Activated CD4-positive, CD25-positive, alpha-beta regulatory T cell treated with anti-CD3 and anti-CD28 coated beads, Interleukin-2, amount 50 U/mL, for 72 hours (primary cell): ENCODE measurements around the gene TPH1.

Experiments used
- DNase-seq: peaks from one replicate; pipeline ENCODE4 v3.0.0; 2021

The TPH1 gene

DNA sequence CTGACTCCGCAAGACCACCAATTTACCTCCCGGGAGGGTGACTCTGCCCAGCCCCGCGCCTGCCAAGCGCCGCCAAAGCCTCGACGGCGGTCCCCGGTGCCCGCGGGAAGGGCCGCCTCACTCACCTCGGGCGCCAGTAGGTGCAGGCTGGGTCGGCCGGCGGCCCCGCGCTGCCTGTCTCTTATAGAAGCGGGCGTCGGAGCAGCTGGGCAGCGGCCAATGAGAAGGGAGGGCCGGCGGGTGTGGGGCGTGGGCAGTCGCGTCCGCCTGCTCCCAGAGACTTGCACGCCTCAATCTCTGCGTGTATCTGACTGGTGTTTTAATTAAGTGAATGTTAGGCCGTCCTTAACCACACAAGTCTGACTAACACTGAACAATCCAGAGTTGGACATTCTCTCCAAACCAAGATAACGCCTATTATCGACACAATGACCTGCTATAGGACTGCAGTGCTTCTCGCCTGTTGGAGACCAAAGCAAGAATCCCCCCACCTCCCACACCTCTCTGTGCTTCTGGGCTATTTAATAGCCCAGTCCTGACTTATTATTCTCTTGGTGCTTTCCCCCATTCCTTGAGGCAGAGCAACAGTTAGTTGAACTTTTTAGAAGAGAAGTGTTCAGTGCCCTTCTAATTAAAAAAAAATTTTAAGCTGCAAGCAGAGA lies at the start of gene TPH1:
Gene TPH1, minus strand, starts transcription at position 154 of the 662 bp plus-strand sequence. CDS start 5,507 bp downstream, outside the sequence.
- no peak for DNase-seq

DNA sequence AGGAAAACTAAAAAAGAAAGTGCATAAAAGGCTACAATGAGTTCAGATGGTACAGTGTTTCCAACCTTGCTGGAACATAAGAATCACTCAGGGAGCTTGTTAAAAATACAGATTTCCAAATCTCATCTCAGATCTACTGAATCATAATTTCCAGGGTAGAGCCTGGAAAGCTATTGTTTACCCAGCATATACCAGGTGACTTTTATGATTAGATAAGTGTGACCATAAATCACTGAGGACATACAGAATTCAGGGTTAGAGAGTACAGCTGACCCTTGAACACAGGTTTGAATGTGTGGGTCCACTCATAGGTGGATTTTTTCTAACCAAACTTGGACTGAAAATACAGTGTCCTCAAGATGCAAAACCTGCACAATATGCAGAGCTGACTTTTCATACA lies 47.9 kb upstream of the TPH1 start:
- no peak for DNase-seq

DNA sequence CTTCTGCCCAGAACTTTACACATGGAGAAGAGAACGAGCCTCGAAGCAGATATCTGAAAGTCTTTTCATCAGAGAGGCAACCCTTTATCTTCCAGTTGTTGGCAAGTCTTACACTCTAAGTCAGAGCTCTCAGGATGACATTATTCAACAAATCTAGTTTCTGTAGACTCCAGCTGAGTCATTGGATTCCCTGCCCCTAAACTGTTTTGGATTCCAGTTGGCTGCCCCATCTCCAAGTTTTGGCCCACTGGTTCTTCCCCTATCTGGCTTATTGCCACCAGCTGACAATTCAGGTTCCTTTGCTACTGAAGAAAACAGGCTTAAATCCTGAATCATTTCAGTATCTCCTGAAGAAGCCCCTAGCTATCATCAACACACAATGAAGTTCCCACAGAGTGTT lies 45.7 kb upstream of the TPH1 start:
- DNase-seq: no peak

DNA sequence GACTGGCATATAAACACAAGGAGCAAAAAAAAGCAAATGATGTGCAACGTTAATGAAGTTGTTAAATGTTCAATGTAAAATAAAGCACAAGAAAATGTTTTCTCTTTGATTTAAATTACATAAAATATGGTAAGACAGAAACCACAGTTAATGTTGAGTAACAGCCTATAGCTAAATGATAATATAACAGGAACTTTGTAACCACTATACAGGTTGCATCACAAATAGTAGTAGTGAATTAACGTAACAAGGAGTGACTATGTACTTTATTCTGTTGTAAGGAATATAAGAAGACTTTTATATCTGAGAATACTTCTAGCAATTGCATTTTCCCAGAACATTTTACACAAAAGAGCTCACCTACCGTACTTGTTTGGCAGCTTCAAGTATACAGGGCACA lies 42.9 kb upstream of the TPH1 start:
- no peak for DNase-seq

DNA sequence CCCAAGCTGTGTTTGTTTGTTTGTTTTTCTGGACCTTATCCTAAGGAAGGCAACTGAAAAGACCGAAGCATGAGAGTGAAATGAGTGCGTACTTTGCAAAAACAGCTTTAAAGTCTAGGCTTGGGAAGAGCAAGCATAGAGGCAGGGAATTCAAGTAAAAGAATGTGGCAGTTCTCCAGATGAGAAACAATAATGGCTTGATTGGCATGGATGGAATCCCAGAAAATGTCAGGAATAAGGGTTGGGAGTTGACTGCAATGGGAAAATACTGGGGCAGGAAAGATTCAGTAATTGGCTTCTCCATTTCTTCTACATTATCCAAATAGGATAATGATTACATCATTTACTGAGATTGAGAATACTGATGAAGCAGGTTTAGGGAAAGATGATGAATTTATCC lies 42.3 kb upstream of the TPH1 start:
- no peak for DNase-seq

DNA sequence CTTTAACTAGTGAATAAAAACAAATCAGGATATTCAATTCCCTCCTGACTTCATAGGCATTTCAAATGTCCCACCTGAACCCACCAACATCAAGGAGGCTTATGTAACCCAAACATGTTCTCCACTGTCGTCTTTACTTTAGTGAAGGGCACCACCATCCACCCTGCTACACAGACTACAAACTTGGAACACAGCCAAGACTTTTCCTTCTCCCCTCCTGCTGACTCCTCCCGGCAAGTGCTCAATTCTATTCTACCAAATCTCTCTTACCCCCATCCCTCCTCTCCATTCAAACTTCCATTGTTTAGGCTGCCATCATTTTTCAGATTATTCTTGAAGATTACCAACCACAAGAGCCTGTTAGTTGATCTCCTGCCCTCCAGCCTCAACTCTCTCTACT lies 35.5 kb upstream of the TPH1 start:
- DNase-seq: no peak

DNA sequence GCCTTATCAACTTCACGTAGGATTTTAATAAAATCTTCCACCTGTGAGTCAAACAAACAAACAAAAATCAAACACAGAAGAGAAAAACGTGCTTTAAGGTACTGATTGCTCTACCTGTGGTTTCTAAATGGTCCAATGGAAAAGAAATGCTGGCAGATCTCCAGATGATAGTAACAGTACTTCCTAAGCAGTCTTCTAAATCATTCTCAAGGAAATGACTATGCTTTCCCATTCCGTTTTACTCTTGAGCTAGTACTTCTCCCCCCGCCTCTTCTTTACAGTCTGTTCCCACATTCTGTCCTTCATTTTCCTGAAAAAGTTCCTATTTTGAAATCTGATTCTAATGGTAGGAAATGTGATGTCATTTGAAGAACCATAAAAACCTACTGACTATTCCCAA lies 34.4 kb upstream of the TPH1 start:
- DNase-seq: no peak

DNA sequence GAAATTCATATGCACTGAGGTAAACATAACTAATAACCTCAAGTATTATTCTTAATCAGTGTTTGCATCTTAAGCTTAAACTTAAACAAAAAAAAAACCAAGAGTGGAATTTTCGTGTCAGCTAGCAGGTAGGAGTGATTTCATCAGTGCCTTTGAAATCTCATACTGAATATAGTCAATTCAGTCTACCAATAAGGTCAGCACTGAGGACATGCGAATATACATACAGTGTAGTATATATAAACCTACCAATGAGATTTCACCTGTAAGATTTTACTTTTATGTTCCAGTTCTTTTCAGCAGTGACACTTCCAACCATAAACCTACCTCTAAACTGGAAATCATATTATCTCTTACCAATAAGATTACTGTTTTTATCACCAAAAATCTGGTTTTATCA lies 32.8 kb upstream of the TPH1 start:
- no peak for DNase-seq

DNA sequence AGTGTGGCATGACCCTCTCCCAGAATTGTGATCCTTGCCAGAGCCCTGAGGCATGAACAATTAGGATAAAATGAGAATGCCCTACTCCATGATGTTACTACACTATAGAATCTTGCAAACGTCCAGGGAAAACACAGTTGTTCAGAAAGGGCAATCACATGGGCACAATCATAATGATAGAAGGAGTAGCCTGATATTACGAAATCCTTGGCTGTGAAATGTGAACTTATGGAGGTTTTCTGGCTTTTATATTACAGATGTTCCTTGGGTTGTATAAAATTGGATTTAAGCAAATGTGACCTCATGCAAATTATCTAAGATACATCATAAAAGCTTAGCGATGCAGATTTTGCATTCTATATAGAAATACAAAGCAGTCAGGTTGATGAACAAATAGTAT lies 29.4 kb upstream of the TPH1 start:
- DNase-seq: no peak

DNA sequence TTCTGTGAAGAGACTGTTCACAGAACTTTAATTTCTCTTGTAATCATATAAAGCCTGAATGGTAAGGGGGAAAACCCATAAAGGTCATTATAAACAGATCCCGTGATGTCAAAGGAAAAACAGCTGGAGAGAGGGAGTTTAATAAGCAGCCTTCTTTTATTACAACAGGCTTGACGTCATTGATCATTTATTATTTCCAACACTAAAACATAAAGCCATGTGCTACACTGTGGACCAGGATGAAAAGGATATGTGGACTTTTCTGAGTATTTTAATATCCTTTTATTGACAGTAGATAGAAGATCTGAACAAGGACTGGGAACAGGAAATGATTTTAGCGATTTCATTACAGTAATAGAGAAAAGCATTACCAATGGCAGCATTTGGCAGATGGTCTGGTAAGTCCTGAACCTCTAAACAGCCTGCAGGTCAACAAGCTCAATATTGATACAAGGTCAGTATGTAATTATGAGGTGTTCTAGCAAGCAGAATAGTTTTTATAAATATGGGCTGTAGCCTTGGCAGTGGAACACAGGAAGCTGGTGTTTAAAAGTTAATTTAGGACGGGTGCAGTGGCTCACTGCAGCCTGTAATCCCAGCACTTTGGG lies 25.1 kb upstream of the TPH1 start:
- no peak for DNase-seq

DNA sequence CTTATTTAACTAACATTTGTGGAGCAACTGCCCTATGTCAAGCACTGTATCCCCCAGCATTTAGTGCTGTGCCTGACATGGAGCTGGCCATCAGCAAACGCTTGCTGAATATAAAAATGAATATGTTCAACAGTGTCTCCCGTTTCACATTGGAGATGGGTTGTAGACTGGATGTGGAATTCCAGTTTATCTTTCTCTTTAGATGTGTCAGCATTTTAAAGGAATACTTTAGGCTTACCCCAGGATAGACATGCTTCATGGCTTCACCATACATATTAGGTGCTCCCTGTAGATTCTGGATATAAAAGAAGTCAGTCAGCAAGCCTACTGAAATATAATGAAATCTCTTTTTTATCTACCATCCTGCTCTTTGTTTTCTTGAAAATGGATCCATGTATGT lies 21.3 kb upstream of the TPH1 start:
- DNase-seq: no peak

DNA sequence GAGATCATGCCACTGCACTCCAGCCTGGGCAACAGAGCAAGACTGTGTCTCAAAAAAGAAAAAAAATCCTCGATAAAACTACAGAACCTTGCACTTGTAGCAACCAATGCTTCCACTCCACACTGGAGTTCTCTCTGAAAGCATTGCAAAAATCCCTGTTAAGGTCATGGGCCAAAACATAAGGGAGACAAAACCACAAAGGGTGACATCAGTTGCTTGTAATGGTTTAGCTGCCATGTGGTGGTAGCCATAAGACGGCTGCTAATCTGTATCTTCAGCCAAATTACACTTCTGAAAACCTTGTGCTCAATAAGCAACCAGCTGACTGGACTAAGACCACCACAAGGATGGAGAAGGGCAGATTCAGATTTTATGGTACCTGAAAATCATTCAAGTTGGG lies 20.6 kb upstream of the TPH1 start:
- DNase-seq: no peak

DNA sequence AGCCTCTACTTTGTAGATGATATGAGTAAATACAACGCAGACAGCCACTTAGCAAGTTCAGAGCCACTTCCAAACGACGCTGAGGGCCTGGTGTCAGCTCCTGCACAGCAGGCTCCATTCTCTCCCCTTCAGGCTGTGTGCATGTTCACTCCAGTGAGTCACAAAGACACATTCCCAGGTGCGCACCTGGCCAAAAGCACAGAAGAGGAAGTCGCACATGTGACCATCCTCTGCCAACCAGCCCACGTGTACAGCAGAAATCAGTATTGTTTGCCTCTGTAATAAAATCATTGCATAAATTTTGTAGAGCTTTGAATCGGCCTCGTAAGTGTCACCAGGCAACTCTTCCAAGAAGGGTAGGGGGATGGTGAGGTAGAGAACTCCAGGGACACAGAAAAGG lies 19.5 kb upstream of the TPH1 start:
- DNase-seq: no peak

DNA sequence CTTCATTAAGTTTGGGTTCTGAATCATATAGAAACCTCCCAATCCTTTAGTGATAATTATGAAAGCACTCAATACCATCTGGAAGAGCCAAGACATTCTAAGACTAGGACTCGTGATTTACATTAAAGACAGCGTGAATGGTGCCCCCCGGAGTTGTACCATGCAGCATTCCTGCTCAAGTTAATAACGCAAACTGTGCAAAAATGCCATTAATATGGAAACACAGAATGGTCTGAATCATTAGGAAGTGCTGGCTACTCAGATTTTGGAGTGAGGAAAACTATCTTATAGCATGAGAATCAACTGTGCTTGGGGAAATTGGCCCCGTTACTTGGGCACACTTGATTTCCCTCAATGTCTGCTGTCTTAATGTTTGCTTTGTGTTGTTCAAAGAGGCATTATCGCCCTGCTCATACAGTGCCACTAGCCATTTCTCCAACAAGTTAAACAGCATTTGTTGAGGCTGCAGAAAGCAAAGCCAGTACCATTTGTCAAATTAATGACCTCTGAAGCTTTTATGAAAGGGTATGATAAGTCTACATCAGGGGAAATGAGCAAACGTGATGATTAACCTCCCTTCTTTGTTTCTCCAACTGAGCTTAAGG lies 18.5 kb upstream of the TPH1 start:
- no peak for DNase-seq

DNA sequence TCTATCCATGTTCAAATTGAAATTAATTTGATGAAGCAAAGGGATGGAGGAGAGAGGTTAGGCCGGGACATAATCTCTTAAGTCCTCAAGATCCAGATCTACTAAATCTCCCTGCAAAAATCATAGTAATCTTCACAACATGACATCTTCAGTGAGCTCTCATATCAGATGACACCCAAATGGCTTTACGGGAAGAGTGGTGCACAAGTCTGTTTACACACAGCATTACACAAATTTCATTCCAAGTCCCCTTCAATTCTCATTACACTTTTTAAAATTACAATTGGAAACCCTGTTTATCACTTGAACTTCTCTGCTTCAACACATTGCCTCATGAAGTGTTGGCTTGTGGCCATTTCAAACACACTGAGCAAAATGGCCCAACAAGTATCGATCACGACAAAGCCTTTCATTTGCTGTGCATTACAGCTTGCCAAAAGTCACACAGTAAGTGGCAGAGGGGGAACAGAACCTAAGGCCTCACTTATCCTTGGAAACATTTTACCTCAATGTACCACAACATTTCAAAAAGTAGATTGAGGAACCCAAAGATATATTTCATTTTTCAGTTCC lies 17.9 kb upstream of the TPH1 start:
- no peak for DNase-seq

DNA sequence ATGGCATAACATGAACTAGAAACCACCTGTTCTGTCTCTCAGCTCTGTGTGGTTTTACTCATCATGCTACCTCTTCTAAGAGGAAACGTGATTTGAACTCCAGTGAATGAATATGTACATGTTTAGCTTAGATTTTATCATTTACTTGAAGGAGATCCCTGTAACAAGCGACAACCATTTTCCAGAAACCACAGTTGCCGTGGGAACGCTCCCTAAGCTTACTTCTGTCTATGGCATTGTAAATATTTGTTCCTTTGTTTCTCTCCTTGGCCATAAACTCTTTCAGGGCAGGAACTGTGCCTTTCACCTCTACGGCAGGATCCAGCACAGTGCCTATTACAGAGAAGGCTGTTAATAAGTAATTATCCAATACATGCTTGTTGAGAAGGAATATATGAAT lies 17.1 kb upstream of the TPH1 start:
- no peak for DNase-seq

DNA sequence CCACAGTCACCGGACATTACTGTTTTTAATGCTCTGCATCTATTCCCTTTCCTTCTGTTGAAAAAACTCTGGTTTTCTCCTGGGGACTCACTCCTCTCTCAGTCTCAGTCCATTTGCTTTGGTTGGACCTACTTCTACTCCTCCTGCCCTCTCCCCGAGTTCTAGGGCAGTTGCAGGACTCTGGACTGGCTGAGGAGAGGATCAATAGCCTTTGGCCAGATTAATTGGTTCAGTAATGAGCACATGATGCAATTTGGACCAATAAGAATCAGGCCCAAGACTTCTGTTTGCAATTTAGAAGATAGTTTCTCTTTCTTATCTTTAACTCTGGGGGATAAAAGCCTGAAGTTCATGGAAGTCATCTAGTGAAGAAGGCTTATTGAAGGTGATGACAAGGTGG lies 15.3 kb upstream of the TPH1 start:
- DNase-seq: no peak

DNA sequence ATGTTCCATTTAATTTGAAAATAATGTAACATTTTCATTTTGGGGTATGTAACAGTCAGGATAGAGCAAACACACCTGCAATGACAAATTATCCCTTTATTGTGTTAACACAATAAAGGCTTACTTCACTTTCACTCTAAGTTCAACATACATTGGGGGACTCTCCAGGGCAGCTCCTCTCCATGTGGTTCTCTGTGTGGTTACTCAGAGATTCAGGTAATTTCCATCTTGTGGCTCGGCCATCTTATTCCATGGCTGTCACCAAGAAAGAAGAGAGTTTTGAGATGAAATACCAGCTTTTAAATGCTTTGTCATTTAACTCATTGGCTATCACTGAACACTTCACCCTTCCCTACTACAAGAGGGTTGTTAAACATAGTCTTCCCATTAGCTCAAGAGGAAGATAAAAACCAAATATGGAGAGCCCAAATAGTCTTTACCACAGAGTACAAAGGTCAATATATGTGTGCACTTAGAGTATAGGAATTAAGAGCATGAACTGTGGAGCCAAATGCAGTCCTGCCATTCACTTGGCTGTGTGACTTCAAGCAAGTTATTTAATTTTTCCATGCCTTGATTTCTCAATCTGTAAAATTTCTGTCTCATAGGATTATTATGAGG lies 10.6 kb upstream of the TPH1 start:
- no peak for DNase-seq

DNA sequence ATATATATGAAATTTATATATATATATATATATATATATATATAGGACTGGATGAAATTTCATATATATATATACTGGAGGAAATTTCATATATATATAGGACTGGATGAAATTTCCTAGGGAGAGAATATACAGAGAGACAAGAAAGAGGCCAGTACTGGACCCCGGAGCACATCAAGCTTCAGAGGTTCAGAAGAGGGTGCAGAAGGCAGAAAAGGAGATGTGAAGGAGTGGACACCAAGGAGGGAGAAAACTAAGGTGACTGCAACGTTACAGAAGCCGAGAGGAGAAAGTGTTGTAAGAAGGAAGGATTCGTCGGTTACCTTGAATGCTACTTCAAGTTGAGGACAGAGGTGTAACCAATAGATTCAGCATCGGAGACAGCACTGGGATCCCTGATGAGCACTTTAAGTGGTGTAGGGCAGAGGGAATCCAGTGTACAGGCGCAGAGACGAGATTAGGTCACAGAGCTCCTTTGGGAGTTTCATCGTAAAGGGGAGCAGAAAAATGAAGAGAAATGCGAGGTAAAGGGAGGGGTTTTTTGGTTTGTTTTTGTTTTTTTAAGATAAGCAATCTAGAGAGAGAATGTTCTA lies 8.5 kb upstream of the TPH1 start:
- DNase-seq: no peak

DNA sequence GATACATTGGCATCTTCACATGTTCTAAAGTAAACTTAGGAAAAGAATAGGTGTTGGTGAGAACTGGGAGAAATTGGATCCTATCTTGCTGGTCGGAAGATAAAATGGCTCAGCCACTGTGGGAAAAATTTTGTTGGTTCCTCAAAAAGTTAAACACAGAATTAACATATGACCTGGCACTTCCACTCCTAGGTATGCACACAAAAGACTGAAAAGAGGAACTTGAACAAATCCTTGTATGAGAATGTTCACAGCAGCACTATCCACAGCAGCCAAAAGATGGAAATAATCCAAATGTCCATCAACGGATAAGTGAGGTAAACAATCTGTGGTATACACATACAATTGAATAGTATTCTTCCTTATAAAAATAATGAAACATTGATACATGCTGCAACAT lies 4.8 kb upstream of the TPH1 start:
- DNase-seq: no peak

DNA sequence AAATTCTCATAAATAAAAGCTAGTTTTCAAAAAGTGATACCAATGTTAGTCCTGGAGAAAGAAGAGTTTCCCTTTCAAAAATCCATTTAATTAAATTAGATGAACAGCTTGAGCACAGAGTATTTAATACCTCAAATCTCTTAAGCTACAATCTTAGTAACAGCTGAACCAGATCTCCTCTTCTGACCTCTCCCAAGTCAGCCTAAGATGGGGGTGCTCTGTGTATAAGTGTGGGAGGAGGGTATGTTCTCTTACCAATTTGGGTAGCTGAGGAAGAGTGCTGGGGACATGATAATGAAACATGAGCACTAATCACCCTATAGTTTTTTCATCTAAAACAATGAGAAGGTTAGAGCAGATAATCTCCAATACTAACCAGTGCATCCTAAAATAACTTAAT lies 9.6 kb downstream of the TPH1 start:
- DNase-seq: no peak

DNA sequence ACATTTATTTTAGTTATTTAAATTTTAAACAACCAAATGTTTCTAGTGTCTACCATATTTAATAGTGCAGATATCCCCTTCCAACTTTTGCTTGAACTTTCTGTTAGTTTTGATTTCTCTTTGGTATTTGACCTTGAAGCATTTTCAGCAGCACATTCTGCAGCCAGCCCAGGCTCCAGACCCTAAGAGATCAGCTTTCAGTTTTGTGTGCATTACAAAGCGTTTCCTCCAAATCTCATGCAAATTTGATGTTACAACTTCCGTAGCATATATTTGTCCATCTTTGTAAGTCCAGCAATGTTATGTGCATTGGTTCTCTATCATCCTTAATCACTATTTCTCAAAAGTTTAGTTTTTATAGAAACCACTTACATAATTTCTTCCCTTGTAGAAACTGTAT lies 18.6 kb downstream of the TPH1 start:
- DNase-seq: no peak

DNA sequence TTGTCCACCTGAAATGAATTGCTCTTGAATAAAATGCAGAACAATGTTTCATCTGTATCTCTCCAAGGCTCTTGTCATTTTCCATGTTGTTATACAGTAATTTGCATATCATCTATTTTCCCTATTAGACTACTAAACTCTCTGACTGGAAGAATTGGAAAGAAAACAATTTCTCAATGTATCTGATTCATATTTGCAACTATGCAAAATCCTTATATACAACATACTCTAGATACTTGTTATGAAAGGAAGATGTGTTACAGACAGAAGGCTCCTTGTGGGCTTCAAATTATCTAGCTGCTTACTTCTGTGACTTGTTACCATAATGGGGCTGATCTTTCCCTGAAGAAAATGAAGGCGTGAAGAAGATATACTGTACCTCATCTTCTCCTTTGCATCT lies 23.6 kb downstream of the TPH1 start:
- DNase-seq: no peak

DNA sequence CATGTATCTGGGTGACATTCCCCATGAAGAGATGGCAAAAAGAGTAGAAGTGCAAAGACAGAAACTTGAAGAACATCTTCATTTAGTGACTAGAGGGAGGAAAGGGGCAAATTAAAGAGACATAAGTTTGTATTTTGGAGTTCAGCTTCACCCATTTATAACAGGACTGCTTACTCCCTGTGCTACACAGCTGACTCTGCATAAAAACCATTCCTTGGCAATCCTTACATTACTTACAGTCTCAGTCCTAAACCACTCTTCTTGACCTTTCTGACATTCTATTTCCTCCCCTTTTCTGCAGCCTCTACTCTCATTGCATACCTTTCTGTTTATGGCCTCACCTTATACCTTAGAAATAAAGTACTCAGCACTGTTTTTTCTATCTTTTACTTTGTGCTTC lies 26.4 kb downstream of the TPH1 start:
- DNase-seq: no peak
